NCI-H2107 treated with DMSO at 0.1 percent for 48 hours (cell line): ENCODE data around the gene SLC11A2.

Experiments used
- DNase-seq: peaks from one replicate; lab custom pipeline; 2025; ENCODE audit not compliant: unreplicated experiment; lab: John Stamatoyannopoulos, UW

Gene SLC11A2

DNA sequence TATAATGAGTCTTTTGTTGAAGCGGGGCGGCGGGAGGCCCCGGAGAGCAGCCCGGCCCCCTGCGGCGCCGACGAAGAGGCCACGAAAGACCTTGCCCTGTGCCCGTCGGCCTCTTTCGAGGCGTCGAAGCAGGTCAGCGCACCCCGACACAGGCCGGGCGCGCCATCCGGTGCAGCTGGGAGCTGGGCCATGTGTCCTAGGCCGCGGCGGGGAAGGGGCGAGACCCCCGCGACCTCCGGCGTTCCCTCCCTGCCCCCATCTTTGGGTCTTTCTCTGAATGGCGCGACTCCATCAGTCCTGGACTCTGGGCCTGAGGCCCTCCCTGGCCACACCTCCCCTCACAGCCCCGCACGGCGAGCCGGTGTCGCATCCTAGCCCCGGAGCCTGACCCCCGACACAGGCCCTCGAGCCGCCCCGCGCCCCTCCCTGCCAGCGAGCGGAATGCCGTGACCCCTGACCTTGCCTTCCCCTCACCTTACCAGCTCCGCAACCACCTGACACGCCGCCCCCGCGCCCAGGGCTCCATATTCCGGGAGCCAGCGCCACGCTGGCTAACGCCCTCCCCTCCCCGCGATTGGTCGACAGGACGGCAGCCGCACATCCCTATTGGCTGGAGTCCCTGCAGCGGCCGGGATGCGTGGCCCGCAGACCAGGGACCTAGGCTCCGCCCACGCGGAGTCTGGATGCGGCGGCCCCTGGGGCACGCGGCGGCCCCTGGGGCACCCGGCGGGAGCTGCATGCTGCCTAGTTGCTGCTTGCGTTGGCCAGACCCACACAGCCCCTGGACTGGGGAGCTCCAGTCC is at the start of gene SLC11A2:
TSS of gene SLC11A2 (minus strand) at position 549 of the 803 bp plus-strand sequence. CDS start 15,656 bp downstream, outside the sequence.
- peak; percentile 92 for DNase-seq

- no peak for DNase-seq
Observed at GRCh38 chr12:51075390-51075789, 49.2 kb upstream of the SLC11A2 start.

DNA sequence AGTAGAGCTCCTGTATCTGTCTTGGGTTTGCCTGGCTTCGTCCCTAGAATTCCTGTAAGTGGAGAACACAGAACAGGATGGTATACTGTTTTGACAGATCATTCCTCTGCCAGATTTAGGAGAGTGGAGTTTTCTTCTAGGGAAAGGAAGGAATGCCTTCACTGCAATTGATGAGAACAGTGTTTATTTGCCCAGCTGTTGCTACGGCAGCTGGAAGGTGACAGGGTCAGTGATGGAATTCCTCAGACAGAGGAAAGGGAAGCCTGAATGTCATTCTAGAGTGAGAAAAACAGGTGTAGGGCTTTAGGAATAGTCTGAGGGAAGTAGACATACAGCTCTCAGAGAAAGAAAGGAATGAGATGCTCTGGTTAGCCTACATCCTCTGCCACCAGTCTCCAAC is 45.5 kb upstream of the SLC11A2 start:
- no peak for DNase-seq

DNA sequence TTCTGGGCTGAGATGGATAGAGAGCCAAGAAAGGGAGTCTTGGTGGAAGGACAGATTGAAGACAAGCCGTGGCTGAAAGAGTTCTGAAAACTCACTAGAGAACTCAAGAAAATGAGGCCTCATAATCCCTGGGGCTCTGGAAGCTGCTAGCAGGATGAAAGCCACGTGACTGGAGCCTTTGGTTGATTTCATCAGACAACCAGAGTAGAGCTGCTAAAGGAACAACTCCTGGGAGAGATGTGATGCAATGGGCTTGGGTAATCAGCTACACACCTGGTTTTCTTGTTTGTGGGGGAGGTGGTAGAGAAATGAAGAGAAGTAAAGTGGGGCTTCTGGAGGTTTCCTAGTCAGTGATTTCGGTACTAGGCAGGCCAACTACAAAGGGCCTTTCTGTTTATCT is 43.8 kb upstream of the SLC11A2 start:
- DNase-seq, result peak; percentile 86

DNA sequence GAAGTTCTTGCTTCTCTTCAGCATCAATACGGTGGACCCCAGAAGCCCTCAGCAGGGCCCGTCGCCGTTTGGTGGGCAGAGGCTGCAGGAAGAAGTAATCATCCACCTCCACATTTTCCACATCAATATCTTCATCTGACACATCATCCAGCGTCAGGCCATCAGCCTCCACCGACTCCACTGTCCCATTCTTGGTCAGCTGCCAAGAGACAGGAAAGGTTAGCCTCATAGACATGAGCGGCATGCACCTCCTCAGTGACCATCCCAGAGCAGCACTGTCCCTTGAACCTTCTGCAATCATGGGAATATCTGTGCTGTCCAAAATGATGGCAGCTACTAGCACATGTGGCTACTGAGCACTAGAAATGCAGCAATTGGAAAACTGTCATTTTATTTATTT is 41.6 kb upstream of the SLC11A2 start:
- no peak for DNase-seq

DNA sequence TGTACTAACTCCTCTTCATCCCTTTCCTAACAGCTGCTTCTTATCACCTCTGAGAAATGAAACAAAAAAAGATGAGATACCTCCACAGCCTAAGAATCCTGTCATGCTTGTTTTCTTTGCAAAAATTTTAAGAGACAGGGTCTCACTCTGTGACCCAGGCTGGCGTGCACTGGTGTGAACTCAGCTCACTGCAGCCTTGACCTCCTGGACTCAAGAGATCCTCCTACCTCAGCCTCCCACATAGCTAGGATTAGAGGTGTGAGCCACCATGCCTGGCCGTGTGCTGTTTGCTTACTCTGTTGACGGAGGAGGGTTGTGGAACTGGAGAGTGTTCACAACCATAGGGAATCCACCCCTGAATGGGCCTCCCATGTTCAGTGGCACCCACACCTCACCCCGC is 41.0 kb upstream of the SLC11A2 start:
- no peak for DNase-seq

DNA sequence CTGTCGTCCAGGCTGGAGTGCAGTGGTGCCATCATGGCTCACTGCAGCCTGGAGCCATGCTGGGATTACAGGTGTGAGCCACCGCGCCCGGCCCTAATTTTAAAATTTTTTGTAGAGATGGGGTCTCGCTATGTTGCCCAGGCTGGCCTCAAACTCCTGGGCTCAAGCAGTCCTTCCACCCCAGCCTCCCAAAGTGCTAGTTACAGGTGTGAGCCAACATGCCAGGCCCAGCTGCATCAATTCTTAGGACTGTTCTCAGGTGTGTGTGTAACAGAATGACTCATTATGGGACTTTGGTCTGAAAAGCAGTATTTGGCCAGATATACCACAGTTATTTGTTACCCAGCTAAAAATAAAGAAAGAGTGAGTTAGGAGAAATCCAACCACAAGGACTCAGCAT is 39.3 kb upstream of the SLC11A2 start:
- DNase-seq, result no peak

DNA sequence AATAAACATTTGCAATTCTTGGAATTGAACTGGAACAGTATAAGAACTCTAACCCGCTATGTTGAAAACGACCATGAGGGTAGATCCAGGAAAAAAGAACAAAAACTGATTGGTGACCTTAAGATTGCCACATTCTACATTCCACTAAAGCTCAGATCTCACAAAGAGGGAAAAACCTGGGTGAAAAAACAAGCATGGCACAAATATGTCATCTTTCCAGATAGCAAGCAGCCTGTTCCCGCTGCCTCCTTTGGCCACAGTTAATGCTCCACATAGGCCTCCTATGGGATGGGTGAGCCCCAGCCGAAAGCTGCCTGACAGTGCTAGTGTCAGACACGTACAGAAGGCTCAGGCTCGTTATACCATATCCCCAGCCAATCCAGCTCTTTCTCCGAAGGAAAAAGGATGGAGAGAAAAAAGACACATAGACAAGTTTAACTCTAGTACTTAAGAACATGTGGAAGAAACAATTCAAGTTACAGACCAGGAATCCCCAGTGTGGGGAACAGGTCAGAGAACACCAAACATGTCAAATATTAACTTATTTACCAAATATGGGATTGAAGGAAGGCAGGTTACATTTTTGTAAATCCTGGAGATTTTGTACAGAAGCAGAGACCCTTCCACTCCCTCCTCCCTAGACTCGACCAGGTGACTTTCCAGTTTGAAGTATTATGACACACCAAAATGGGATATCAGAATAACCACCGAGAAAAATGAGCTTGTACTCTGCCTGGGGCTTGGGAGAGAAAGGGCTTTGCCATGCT is 36.6 kb upstream of the SLC11A2 start:
- no peak for DNase-seq

DNA sequence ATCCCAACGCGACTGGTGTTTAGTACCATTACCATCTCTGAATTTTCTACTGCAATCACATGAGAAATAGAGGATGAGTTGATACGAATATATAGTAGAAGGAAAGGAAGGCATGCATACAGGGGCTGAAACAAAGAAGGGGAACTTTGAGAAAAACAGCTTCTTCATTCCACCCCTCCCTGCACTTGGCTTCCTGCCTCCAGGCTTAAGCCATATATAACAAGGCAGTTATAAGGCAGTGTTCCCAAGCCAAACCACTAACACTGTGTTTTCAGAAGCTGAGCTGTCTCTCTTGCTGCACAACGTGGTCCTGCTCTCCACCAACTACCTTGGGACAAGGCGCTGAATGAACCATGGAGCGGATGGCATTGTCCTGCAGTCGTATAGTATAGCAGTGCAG is 32.9 kb upstream of the SLC11A2 start:
- DNase-seq, result no peak

DNA sequence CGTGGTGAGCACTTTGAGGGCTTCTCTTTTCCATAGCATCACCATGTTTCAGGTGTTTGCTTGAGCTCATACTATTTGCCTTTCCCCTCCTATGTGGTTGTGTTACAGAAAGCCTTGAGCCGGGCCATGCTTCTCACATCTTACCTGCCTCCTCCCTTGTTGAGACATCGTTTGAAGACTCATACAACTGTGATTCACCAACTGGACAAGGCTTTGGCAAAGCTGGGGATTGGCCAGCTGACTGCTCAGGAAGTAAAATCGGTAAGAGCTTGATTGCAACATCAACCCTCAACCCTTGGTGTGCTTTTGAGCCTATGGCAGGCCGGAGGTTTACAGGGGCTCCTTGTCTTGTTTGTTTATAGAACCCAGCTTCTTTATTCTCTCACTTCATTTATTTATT is 30.1 kb upstream of the SLC11A2 start:
- no peak for DNase-seq

- DNase-seq, result no peak
Observed at GRCh38 chr12:51055060-51055459, 28.9 kb upstream of the SLC11A2 start.

GRCh38 chr12:51051787-51052186 is 25.6 kb upstream of the SLC11A2 start:
- DNase-seq, result peak; percentile 66

- DNase-seq, result no peak
Observed at GRCh38 chr12:51049525-51049924, 23.3 kb upstream of the SLC11A2 start.

- no peak for DNase-seq
Observed at GRCh38 chr12:51048661-51049251, 22.6 kb upstream of the SLC11A2 start.

DNA sequence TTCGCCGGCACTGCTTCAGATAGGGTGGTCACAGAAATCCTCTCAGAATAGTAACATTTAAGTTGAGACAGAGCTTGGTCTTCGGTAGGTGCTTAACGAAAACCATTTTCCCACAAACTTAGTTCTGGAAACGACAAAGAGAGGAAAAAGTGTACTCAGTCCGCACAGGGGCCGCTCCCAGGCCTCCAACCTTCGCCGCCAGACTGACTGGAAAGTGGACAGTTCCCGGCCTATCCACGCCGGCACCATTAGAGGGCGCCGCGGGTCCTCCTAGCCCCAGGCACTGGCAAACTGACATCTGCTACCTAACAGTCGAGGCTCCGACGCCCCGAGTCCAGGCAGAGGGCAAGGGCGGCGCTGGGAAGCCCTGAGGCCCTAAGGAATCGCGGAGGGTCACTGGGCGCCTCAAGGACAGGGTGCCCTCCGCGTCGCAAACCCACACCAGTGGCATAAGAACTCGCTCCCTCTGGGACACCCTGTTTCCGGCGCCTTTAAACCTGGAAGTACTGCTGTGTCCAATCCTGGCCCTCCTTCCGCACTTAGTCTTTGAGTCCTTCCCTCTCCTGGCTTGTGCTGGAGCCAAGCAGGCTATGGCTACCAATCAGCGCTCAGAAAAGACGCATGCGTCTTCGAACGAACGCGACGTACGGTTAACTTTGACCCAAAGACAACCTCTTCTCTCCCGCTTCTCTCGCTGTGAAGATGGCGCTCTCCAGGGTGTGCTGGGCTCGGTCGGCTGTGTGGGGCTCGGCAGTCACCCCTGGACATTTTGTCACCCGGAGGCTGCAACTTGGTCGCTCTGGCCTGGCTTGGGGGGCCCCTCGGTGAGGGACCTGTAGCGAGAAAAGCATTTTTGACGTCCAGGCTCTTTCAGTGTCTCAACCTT is 21.7 kb upstream of the SLC11A2 start, which contains the start of gene LETMD1:
TSS of gene LETMD1 (plus strand) at position 673 of the 886 bp plus-strand sequence. CDS start at position 703, 30 bp downstream.
- peak; percentile 99 for DNase-seq

DNA sequence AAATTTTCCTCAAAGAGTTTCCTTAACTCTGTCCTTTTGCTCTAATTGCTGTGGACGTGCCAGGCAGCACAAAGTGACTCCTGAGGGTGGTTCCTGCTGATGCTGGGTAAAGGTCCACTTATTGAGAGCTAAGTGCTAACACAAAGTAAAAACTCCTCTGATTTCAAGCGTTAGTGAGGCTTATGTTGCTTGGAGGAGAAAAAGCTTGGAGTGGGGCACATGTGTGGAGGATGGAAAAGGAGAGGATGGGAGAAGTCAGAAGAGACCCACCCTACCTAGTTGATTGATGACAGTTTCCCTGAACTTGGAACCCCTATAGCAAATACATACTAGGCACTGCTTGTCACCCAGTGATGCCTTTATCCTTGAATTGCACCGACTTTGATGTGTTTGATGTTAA is 10.1 kb upstream of the SLC11A2 start:
- no peak for DNase-seq

DNA sequence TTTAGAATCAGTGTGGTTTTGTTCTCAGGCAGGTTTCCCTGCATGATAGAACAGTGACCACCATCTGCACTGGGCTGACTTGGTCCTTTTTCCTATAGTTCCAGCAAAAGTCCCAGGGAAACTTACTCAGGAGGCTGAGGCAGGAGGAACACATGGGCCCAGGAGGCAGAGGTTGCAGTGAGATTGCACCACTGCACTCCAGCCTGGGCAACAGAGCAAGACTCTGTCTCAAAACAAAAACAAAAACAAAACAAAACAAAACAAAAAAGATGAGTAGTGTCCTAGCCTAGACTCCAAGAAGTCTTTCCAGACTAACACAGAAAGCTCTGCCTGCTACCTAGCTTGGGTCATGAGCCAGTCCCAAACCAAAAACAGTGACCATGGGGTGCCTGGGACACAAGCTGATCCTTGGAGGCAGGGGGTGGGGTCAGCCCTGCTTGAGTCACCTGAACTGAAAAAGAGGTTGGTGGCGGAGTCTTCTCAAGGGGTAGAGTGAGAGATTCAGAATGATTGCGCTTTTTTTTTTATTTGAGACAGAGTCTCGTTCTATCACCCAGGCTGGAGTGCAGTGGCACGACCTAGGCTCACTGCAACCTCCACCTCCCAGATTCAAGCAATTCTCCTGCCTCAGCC is 7.4 kb upstream of the SLC11A2 start:
- no peak for DNase-seq

GRCh38 chr12:51033048-51033447 is 6.9 kb upstream of the SLC11A2 start:
- DNase-seq, result no peak

- DNase-seq, result no peak
Observed at GRCh38 chr12:51028813-51029150, 2.6 kb upstream of the SLC11A2 start.

- DNase-seq, result peak; percentile 77
Observed at GRCh38 chr12:51028126-51028812, 2.1 kb upstream of the SLC11A2 start.
